ENCODE results near the gene TMPRSS5. TPM values are rescaled to one million over a fixed set of nuclear protein-coding genes. Genes with fewer than 3 reads are reported as not detected.

Gene TMPRSS5
- total RNA-seq, 2 donors from 2014 or later, result 1.0 to 1.2 TPM

DNA sequence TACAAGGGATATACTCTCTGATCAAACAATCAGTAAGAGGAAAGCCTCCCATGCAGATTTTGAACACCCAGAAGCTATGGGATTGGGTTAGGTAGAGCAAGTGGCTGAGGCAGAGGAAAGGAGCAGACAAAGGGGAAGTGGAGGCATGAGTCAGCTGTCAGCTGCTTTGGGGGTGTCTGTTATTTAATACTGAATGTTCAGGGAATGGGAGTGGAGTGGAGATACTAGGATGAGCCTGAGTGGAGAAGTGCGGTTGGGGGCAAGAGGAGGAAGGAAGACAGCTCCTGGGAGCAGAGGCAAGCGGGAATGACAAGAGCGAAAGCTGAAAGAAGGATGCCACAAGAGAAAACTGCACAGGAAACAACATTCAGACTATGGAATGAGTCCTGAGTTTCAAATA lies 22.7 kb upstream of the TMPRSS5 start:
- Histone ChIP-seq H3K27me3 (ENCODE audit: control insufficient read depth, insufficient read depth, low read length, poor library complexity, severe bottlenecking) (no peaks in the 10 kb centered on the region), H3K9ac (ENCODE audit: extremely low read depth, low read length, poor library complexity, severe bottlenecking) (no peak overlapping the region), H3K4me3 (ENCODE audit: low read length) (no peak overlapping the region), H3K27ac (ENCODE audit: low read depth, low read length) (no peak overlapping the region), H3K4me1 (ENCODE audit: control insufficient read depth, insufficient read depth, low read length) (peaks cover 2% of the 10 kb centered on the region), H3K36me3 (ENCODE audit: control insufficient read depth, insufficient read depth, low read length) (peaks cover 22% of the 10 kb centered on the region), H3K9me3 (ENCODE audit: control insufficient read depth, low read length) (no peaks in the 10 kb centered on the region)
- H3K36me3 Mint-ChIP-seq (ENCODE audit: low read depth), result peaks cover 12% of the 10 kb centered on the region
- no peak for DNase-seq
- no peak overlapping the region for H3K27ac Mint-ChIP-seq
- 99 to 100% methylated on average over 3 of the region's 3 CpGs for WGBS, 2 experiments (ENCODE audit: insufficient coverage in 1 of 2, insufficient read length in 1 of 2)
- TF ChIP-seq CTCF (conservative IDR thresholded peaks at IDR 0.05), result no peak
- no peaks in the 10 kb centered on the region for H3K9me3 Mint-ChIP-seq
- H3K27me3 Mint-ChIP-seq (ENCODE audit: insufficient read depth), result no peaks in the 10 kb centered on the region
- no peak overlapping the region for H3K4me3 Mint-ChIP-seq
- peaks cover 9% of the 10 kb centered on the region for H3K4me1 Mint-ChIP-seq

GRCh38 chr11:113725913-113726312 lies 19.8 kb upstream of the TMPRSS5 start:
- peaks cover 10% of the 10 kb centered on the region for H3K4me1 Mint-ChIP-seq
- H3K4me3 Mint-ChIP-seq, result no peak overlapping the region
- H3K4me3 ChIP-seq (ENCODE audit: low read length), result no peak overlapping the region
- no peak for TF ChIP-seq CTCF (conservative IDR thresholded peaks at IDR 0.05)
- H3K4me1 ChIP-seq (ENCODE audit: control insufficient read depth, insufficient read depth, low read length), result peaks cover 2% of the 10 kb centered on the region
- H3K27ac Mint-ChIP-seq, result no peak overlapping the region
- H3K9ac ChIP-seq (ENCODE audit: extremely low read depth, low read length, poor library complexity, severe bottlenecking), result no peak overlapping the region
- no peaks in the 10 kb centered on the region for H3K36me3 ChIP-seq (ENCODE audit: control insufficient read depth, insufficient read depth, low read length)
- WGBS, 2 experiments (ENCODE audit: insufficient coverage in 1 of 2, insufficient read length in 1 of 2), result 96 to 97% methylated on average over 3 of the region's 3 CpGs
- H3K27ac ChIP-seq (ENCODE audit: low read depth, low read length), result no peak overlapping the region
- H3K36me3 Mint-ChIP-seq (ENCODE audit: low read depth), result no peaks in the 10 kb centered on the region
- no peaks in the 10 kb centered on the region for H3K27me3 Mint-ChIP-seq (ENCODE audit: insufficient read depth)
- no peak for DNase-seq
- no peaks in the 10 kb centered on the region for H3K9me3 ChIP-seq (ENCODE audit: control insufficient read depth, low read length)
- H3K27me3 ChIP-seq (ENCODE audit: control insufficient read depth, insufficient read depth, low read length, poor library complexity, severe bottlenecking), result no peaks in the 10 kb centered on the region
- H3K9me3 Mint-ChIP-seq, result no peaks in the 10 kb centered on the region

DNA sequence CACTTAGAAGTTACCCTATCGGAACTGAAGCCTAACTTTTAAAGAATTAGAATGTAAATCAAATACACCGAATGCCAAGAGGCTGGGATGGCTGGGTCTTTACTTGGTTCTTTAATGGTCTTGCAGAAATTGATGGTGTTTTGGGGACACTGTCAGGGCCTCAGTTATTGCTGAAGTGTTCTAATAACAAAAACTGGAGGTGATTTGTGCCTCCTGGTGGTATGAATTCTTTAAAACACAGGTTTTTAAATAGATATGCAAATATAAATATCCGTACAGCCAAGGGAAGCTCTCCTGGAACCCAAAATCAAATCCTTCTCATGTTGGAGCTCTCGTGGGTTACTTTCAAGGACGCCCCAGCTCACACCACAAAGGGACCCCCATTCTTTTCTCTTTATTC lies 19.3 kb upstream of the TMPRSS5 start:
- Mint-ChIP-seq H3K4me1 (peaks cover 10% of the 10 kb centered on the region), H3K27ac (no peak overlapping the region), H3K9me3 (no peaks in the 10 kb centered on the region), H3K36me3 (ENCODE audit: low read depth) (peaks cover 5% of the 10 kb centered on the region), H3K27me3 (ENCODE audit: insufficient read depth) (no peaks in the 10 kb centered on the region), H3K4me3 (no peak overlapping the region)
- DNase-seq, result no peak
- Histone ChIP-seq H3K9me3 (ENCODE audit: control insufficient read depth, low read length) (no peaks in the 10 kb centered on the region), H3K36me3 (ENCODE audit: control insufficient read depth, insufficient read depth, low read length) (no peaks in the 10 kb centered on the region), H3K4me3 (ENCODE audit: low read length) (no peak overlapping the region), H3K27ac (ENCODE audit: low read depth, low read length) (no peak overlapping the region), H3K4me1 (ENCODE audit: control insufficient read depth, insufficient read depth, low read length) (peaks cover 2% of the 10 kb centered on the region), H3K9ac (ENCODE audit: extremely low read depth, low read length, poor library complexity, severe bottlenecking) (no peak overlapping the region), H3K27me3 (ENCODE audit: control insufficient read depth, insufficient read depth, low read length, poor library complexity, severe bottlenecking) (no peaks in the 10 kb centered on the region)
- 90 to 100% methylated on average over 2 to 5 of the region's 5 CpGs for WGBS, 2 experiments (ENCODE audit: insufficient coverage in 1 of 2, insufficient read length in 1 of 2)
- TF ChIP-seq CTCF (conservative IDR thresholded peaks at IDR 0.05), result no peak

Measured in endodermal cell (in vitro differentiated cells).